WTC11 (cell line): ENCODE measurements around the gene CEACAM18.

Experiments used
- CBFB ChIP-seq: sonication (generic); formaldehyde crosslinking; IDR thresholded peaks from 2 replicates; pipeline ENCODE4 v1.8.1; 2022; ENCODE audit warnings: mild to moderate bottlenecking, low read depth, missing genetic modification reagents
- NR2C2 ChIP-seq: sonication (generic); formaldehyde crosslinking; IDR thresholded peaks from 2 replicates; pipeline ENCODE4 v1.8.0; 2022; ENCODE audit warnings: mild to moderate bottlenecking, missing genetic modification reagents
- ZNF138 ChIP-seq: sonication (generic); formaldehyde crosslinking; conservative IDR thresholded peaks from 2 replicates; pipeline ENCODE4 v1.8.1; 2022; ENCODE audit warnings: mild to moderate bottlenecking, moderate library complexity, missing genetic modification reagents
- TF ChIP-seq, protein P1 (sequence below): fragments of 200-600 bp; IDR thresholded peaks from 2 replicates; pipeline ENCODE4 v1.8.0; 2022; ENCODE audit warnings: antibody characterized with exemption
- TF ChIP-seq, protein P2 (sequence below): sonication (generic); formaldehyde crosslinking; conservative IDR thresholded peaks from 2 replicates; pipeline ENCODE4 v1.8.1; 2022; ENCODE audit warnings: mild to moderate bottlenecking, missing genetic modification reagents

GRCh38 chr19:51450730-51451307 lies 27.5 kb upstream of the CEACAM18 start:
- TF ChIP-seq, protein P1, sequence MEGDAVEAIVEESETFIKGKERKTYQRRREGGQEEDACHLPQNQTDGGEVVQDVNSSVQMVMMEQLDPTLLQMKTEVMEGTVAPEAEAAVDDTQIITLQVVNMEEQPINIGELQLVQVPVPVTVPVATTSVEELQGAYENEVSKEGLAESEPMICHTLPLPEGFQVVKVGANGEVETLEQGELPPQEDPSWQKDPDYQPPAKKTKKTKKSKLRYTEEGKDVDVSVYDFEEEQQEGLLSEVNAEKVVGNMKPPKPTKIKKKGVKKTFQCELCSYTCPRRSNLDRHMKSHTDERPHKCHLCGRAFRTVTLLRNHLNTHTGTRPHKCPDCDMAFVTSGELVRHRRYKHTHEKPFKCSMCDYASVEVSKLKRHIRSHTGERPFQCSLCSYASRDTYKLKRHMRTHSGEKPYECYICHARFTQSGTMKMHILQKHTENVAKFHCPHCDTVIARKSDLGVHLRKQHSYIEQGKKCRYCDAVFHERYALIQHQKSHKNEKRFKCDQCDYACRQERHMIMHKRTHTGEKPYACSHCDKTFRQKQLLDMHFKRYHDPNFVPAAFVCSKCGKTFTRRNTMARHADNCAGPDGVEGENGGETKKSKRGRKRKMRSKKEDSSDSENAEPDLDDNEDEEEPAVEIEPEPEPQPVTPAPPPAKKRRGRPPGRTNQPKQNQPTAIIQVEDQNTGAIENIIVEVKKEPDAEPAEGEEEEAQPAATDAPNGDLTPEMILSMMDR, result no peak
- TF ChIP-seq NR2C2 (CRISPR knock-in tag) (no peak), ZNF138 (no peak), CBFB (CRISPR knock-in tag) (no peak)
- TF ChIP-seq, protein P2, sequence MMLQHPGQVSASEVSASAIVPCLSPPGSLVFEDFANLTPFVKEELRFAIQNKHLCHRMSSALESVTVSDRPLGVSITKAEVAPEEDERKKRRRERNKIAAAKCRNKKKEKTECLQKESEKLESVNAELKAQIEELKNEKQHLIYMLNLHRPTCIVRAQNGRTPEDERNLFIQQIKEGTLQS (CRISPR knock-in tag), result no peak
